ENCODE measurements around the gene GULP1. TPM values are rescaled to one million over a fixed set of nuclear protein-coding genes. Genes with fewer than 3 reads are reported as not detected.

Gene GULP1
- total RNA-seq, 1 experiment from 2014 or later, result 140 TPM

- Histone ChIP-seq H3K79me1 (ENCODE audit: insufficient read depth, low read depth, low read length, poor library complexity, severe bottlenecking) (peaks cover 8% of the 10 kb centered on the region), H3K4me2 (ENCODE audit: insufficient read depth, insufficient read length, low read length) (no peak overlapping the region), H3K27ac (ENCODE audit: insufficient read length, low read depth, low read length) (no peak overlapping the region), H3K9ac (ENCODE audit: extremely low read depth, insufficient read length, low read length) (no peak overlapping the region), H3K18ac (ENCODE audit: insufficient read length, low read depth, low read length) (no peak overlapping the region), H3K79me2 (ENCODE audit: insufficient read depth, low read length) (peaks cover 47% of the 10 kb centered on the region), H3K23me2 (ENCODE audit: insufficient read length, low read depth, low read length, poor library complexity, severe bottlenecking) (no peaks in the 10 kb centered on the region), H4K91ac (ENCODE audit: insufficient read length, low read depth, low read length) (no peak overlapping the region), H3K9me3 (ENCODE audit: control insufficient read depth, low read depth, low read length) (no peaks in the 10 kb centered on the region), H4K8ac (replicated peaks; ENCODE audit: insufficient read length, low read depth, low read length) (no peak overlapping the region), H2BK5ac (ENCODE audit: insufficient read length, low read length) (no peak overlapping the region), H2BK120ac (ENCODE audit: low read depth, low read length, poor library complexity, severe bottlenecking) (no peak overlapping the region), H3K23ac (ENCODE audit: insufficient read length, low read depth, low read length) (no peak overlapping the region), H3K56ac (ENCODE audit: insufficient read length, low read depth, low read length) (no peak overlapping the region), H2BK12ac (ENCODE audit: insufficient read length, low read depth, low read length) (no peak overlapping the region), H3K27me3 (ENCODE audit: insufficient read depth, low read length) (no peaks in the 10 kb centered on the region), H4K20me1 (ENCODE audit: control insufficient read depth, insufficient read depth, insufficient read length) (no peaks in the 10 kb centered on the region), H2AK5ac (ENCODE audit: insufficient read length, low read length) (no peak overlapping the region), H3K4me1 (ENCODE audit: insufficient read depth, low read length) (peaks cover 9% of the 10 kb centered on the region; the same call in 1 of the 2 replicates), H2BK20ac (ENCODE audit: low read depth, low read length, poor library complexity, severe bottlenecking) (no peak overlapping the region), H4K5ac (ENCODE audit: insufficient read length, low read depth, low read length) (no peak overlapping the region), H2AFZ (ENCODE audit: low read length) (no peak overlapping the region), H3T11ph (ENCODE audit: low read length) (no peak overlapping the region), H3K4ac (ENCODE audit: low read depth, low read length) (no peak overlapping the region), H3K14ac (ENCODE audit: insufficient read depth, low read length) (no peak overlapping the region), H2BK15ac (ENCODE audit: low read depth, low read length) (no peak overlapping the region)
- no CpG with 5 or more reads among the region's 2 CpGs for WGBS (ENCODE audit: extremely low coverage, insufficient read length, low lambda C conversion rate)
- no peak for DNase-seq
- Mint-ChIP-seq H3K9me3 (no peaks in the 10 kb centered on the region), H3K27me3 (ENCODE audit: low read depth) (no peaks in the 10 kb centered on the region), H3K27ac (peak overlapping the region; percentile 3 to 51 (median 7); a peak in 2 of 7 replicates), H3K36me3 (ENCODE audit: insufficient read depth in 1 of 3, low read depth in 3 of 3) (no peaks in the 10 kb centered on the region), H3K4me3 (no peak overlapping the region), H3K4me1 (peaks cover 51 to 54% of the 10 kb centered on the region in 2 experiments)
- no peak for TF ChIP-seq CTCF (conservative IDR thresholded peaks at IDR 0.05)
These were observed 38.8 kb downstream of the GULP1 start for GRCh38 chr2:188330316-188331053.
